SK-N-SH (cell line): Measurements from ENCODE around the gene CYBC1. TPM values are rescaled to one million over a fixed set of nuclear protein-coding genes. Genes with fewer than 3 reads are reported as not detected.
A peak's percentile ranks its signal among the peaks of the same experiment; 100 is the strongest.

Source experiments
- CTCF ChIA-PET: fragments of 300-600, 350-600 bp; formaldehyde crosslinking; extraction: SDS; loops from one replicate; lab custom pipeline; 2021; lab: Yijun Ruan, JAX
- POLR2A ChIA-PET: fragments of 350-600 bp; sonication (Branson Sonifier 250); formaldehyde crosslinking; extraction: SDS; loops from one replicate; lab custom pipeline; 2020; ENCODE audit warnings: antibody characterized with exemption, inconsistent platforms; lab: Yijun Ruan, JAX
- DNase-seq: peaks from one replicate; pipeline ENCODE4 v3.0.0; 2012
- H2AFZ ChIP-seq: fragments of 200-600 bp; sonication (generic); 2 replicates; pipeline ENCODE4 v1.8.1; 2016; ENCODE audit warnings: antibody characterized with exemption, mild to moderate bottlenecking, low read depth
- H3F3A ChIP-seq: fragments of 200-600 bp; sonication (generic); replicated peaks from 2 replicates; pipeline ENCODE3; 2016; ENCODE audit warnings: antibody characterized with exemption, mild to moderate bottlenecking; ENCODE audit not compliant: insufficient read depth
- H3K27ac ChIP-seq, 2 experiments: fragments of 200-500 bp in 1 of 2; fragments of 200-600 bp in 1 of 2; sonication (Bioruptor generic) in 1 of 2; sonication (generic), shearing (Covaris generic) in 1 of 2; 2 replicates each; pipeline versions ENCODE4 v1.5.1 to v1.6.1; 2014 to 2016; ENCODE audit warnings: low read depth in 2 of 2, inconsistent platforms in 1 of 2, low read length in 1 of 2, mild to moderate bottlenecking in 1 of 2, mixed read lengths in 1 of 2
- H3K27me3 ChIP-seq: fragments of 200-600 bp; sonication (generic), shearing (Covaris generic); 2 replicates; pipeline ENCODE4 v1.6.1; 2016; ENCODE audit warnings: mixed run types; ENCODE audit not compliant: insufficient read depth
- H3K36me3 ChIP-seq, 2 experiments: fragments of 200-500 bp in 1 of 2; fragments of 200-600 bp in 1 of 2; sonication (Bioruptor generic) in 1 of 2; sonication (generic) in 1 of 2; replicated peaks in 1 of 2; 2 replicates each; pipeline versions ENCODE3 to v1.5.1; 2014 to 2016; ENCODE audit warnings: low read length in 1 of 2, mild to moderate bottlenecking in 1 of 2; ENCODE audit not compliant: insufficient read depth in 2 of 2, control insufficient read depth in 1 of 2
- H3K4me1 ChIP-seq, 2 experiments: fragments of 200-500 bp in 1 of 2; fragments of 200-600 bp in 1 of 2; sonication (Bioruptor generic) in 1 of 2; sonication (generic), shearing (Covaris generic) in 1 of 2; 2 replicates each; pipeline versions ENCODE4 v1.5.1 to v1.6.1; 2014 to 2016; ENCODE audit warnings: low read depth in 1 of 2, low read length in 1 of 2, mixed run types in 1 of 2; ENCODE audit not compliant: insufficient read depth in 2 of 2, control insufficient read depth in 1 of 2
- H3K4me2 ChIP-seq: fragments of 200-600 bp; sonication (generic), shearing (Covaris generic); 2 replicates; pipeline ENCODE4 v1.6.1; 2017; ENCODE audit warnings: mixed run types
- H3K4me3 ChIP-seq, 2 experiments: fragments of 200-500 bp in 1 of 2; fragments of 200-600 bp in 1 of 2; sonication (Bioruptor generic) in 1 of 2; sonication (generic), shearing (Covaris generic) in 1 of 2; 2 replicates each; pipeline versions ENCODE4 v1.5.1 to v1.8.1; 2014 to 2016; ENCODE audit warnings: low read depth in 2 of 2, inconsistent platforms in 1 of 2, low read length in 1 of 2, mild to moderate bottlenecking in 1 of 2, mixed read lengths in 1 of 2, moderate library complexity in 1 of 2
- H3K79me2 ChIP-seq: fragments of 200-600 bp; sonication (generic); 2 replicates; pipeline ENCODE4 v1.8.1; 2017; ENCODE audit warnings: mild to moderate bottlenecking; ENCODE audit not compliant: insufficient read depth
- H3K9ac ChIP-seq: fragments of 200-600 bp; sonication (generic); 2 replicates; pipeline ENCODE4 v1.6.1; 2017; ENCODE audit warnings: mixed run types
- H3K9me2 ChIP-seq: fragments of 200-600 bp; sonication (generic); 2 replicates; pipeline ENCODE4 v1.6.1; 2017; ENCODE audit warnings: mixed run types
- H3K9me3 ChIP-seq: fragments of 200-600 bp; sonication (generic); 2 replicates; pipeline ENCODE4 v1.6.1; 2017; ENCODE audit warnings: mixed run types, mild to moderate bottlenecking, moderate library complexity
- H4K20me1 ChIP-seq: fragments of 200-600 bp; sonication (generic); 2 replicates; pipeline ENCODE4 v1.6.1; 2017; ENCODE audit warnings: mild to moderate bottlenecking, mixed run types; ENCODE audit not compliant: insufficient read depth
- CHD2 ChIP-seq: fragments of 150-350 bp; IDR thresholded peaks from 2 replicates; pipeline ENCODE4 v1.6.1; 2018; ENCODE audit warnings: low read length; ENCODE audit not compliant: partially characterized antibody
- CTCF ChIP-seq: fragments of 200-600 bp; sonication (generic); IDR thresholded peaks from 2 replicates; pipeline ENCODE4 v1.6.1; 2017; ENCODE audit warnings: antibody characterized with exemption, mild to moderate bottlenecking, moderate library complexity
- ELF1 ChIP-seq: IDR thresholded peaks from 2 replicates; pipeline ENCODE4 v1.4.0; 2012
- EP300 ChIP-seq, 2 experiments: IDR thresholded peaks; 2 replicates each; pipeline versions ENCODE4 v1.4.0 to v1.6.1; 2012; ENCODE audit warnings: borderline replicate concordance in 1 of 2, low read depth in 1 of 2, low read length in 1 of 2
- FOSL2 ChIP-seq: IDR thresholded peaks from 2 replicates; pipeline ENCODE4 v1.4.0; 2012; ENCODE audit warnings: low read depth, mild to moderate bottlenecking, moderate library complexity, borderline replicate concordance
- FOXM1 ChIP-seq: IDR thresholded peaks from 2 replicates; pipeline ENCODE4 v1.4.0; 2012; ENCODE audit warnings: low read depth, mild to moderate bottlenecking
- GABPA ChIP-seq: IDR thresholded peaks from 2 replicates; pipeline ENCODE4 v1.4.0; 2012; ENCODE audit warnings: low read depth, mild to moderate bottlenecking
- GATA2 ChIP-seq: sonication (generic); formaldehyde crosslinking; IDR thresholded peaks from 2 replicates; pipeline ENCODE4 v1.5.0; 2020; ENCODE audit warnings: mild to moderate bottlenecking, missing genetic modification reagents
- IRF3 ChIP-seq: fragments of 150-350 bp; IDR thresholded peaks from 2 replicates; pipeline ENCODE4 v1.6.1; 2016; ENCODE audit warnings: mild to moderate bottlenecking, low read depth, low read length
- MXI1 ChIP-seq: IDR thresholded peaks from 2 replicates; pipeline ENCODE4 v1.6.1; 2012; ENCODE audit warnings: mild to moderate bottlenecking, low read depth, low read length, improper control_type of control experiment
- NRF1 ChIP-seq: IDR thresholded peaks from 2 replicates; pipeline ENCODE4 v1.6.1; 2012; ENCODE audit warnings: low read depth, mild to moderate bottlenecking, low read length
- RAD21 ChIP-seq: IDR thresholded peaks from 2 replicates; pipeline ENCODE4 v1.6.1; 2012; ENCODE audit warnings: mild to moderate bottlenecking, low read length
- RFX5 ChIP-seq: IDR thresholded peaks from 2 replicates; pipeline ENCODE4 v1.6.1; 2012; ENCODE audit warnings: mild to moderate bottlenecking, improper control_type of control experiment, low read length
- RXRA ChIP-seq: IDR thresholded peaks from 2 replicates; pipeline ENCODE4 v1.4.0; 2012; ENCODE audit warnings: low read depth, mild to moderate bottlenecking, borderline replicate concordance
- SIN3A ChIP-seq: IDR thresholded peaks from 2 replicates; pipeline ENCODE4 v1.6.1; 2012; ENCODE audit warnings: low read depth, mild to moderate bottlenecking, low read length, moderate library complexity, borderline replicate concordance
- SMC3 ChIP-seq: IDR thresholded peaks from 2 replicates; pipeline ENCODE4 v1.6.1; 2012; ENCODE audit warnings: low read depth, low read length, improper control_type of control experiment
- TEAD4 ChIP-seq: IDR thresholded peaks from 2 replicates; pipeline ENCODE4 v1.4.0; 2012; ENCODE audit warnings: mild to moderate bottlenecking, borderline replicate concordance; ENCODE audit not compliant: insufficient read depth
- USF2 ChIP-seq: fragments of 150-350 bp; IDR thresholded peaks from 2 replicates; pipeline ENCODE4 v1.6.1; 2017; ENCODE audit warnings: antibody characterized with exemption, low read length, low read depth, borderline replicate concordance
- YY1 ChIP-seq: IDR thresholded peaks from 2 replicates; pipeline ENCODE4 v1.4.0; 2012; ENCODE audit warnings: low read depth, mild to moderate bottlenecking
- whole genome bisulfite sequencing: methylation state at CpG from one replicate; pipeline ENCODE4 v1.1.6; 2017; ENCODE audit warnings: low lambda C conversion rate; 5-methylcytosine and 5-hydroxymethylcytosine counted together
- polyA plus RNA-seq, 3 experiments: library from polyadenylated mRNA; depleted of rRNA; stranded (reverse); fragments of >200 nt; gene quantifications; 2 replicates each; pipeline ENCODE4 v1.2.3, GENCODE V29; 2012
- TF ChIP-seq, protein P1 (sequence below): IDR thresholded peaks from 2 replicates; pipeline ENCODE4 v1.6.1; 2012; ENCODE audit warnings: mild to moderate bottlenecking, low read depth, low read length, moderate library complexity

CYBC1 gene
- polyA plus RNA-seq, 1 of the 3 experiments (the other 2 are of a cell fraction) = 165 TPM

DNA sequence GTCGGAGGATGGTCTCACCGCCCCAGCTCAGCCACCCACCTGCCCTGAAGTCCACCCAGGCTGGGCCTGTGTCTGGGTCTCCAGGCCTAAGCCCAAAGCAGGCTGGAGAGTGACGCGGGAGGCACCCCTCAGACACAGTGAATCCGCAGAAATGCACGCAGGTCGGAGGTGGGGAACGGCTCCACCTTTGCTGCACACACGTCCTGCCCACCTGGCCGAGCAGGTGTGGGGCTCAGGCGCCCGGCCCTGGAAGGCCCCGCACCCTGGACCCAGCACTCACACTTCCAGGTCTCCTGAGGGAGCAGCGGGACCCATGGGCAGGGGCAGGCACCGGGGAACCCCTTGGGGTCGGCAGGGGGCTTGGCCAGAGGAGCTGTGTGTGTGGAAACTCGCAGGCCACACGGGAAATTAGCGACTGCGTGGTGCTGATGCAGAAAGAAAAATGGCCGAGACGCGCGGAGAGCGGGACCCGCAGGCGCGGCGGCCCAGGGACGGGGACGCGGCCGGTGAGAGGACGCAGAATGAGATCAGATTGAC is 10.7 kb downstream of the CYBC1 start:
- H3K4me2 ChIP-seq = no peak overlapping the region
- peak; percentile 55 for DNase-seq
- no peak overlapping the region for H3K9ac ChIP-seq
- no peaks in the 10 kb centered on the region for H3K27me3 ChIP-seq
- peaks cover 0 to 3% of the 10 kb centered on the region in 2 experiments; a peak in 1 of 4 replicates for H3K4me1 ChIP-seq
- peaks cover 13% of the 10 kb centered on the region; the same call in 1 of the 2 replicates for H4K20me1 ChIP-seq
- H3F3A ChIP-seq = peaks cover 12% of the 10 kb centered on the region
- H3K36me3 ChIP-seq = peaks cover 7 to 44% of the 10 kb centered on the region in 2 experiments
- ChIA-PET POLR2A (no interaction called here), CTCF (interaction anchor here (0.8 to 1.6 kb wide), 2 partner anchors 12 to 25 kb away, joined by 3 read pairs; no protein-coding TSS in a partner anchor)
- no peak overlapping the region for H2AFZ ChIP-seq
- WGBS = 98% methylated on average over 25 of the region's 34 CpGs
- H3K9me3 ChIP-seq = no peaks in the 10 kb centered on the region
- H3K27ac ChIP-seq = no peak overlapping the region
- no peaks in the 10 kb centered on the region for H3K9me2 ChIP-seq
- TF ChIP-seq FOXM1 (no peak), SMC3 (no peak), GATA2 (no peak), IRF3 (no peak)
- H3K4me3 ChIP-seq = no peak overlapping the region
- peaks cover 5% of the 10 kb centered on the region; the same call in 1 of the 2 replicates for H3K79me2 ChIP-seq

GRCh38 chr17:82439194-82439828 is 11.2 kb downstream of the CYBC1 start:
- Histone ChIP-seq H3F3A (peaks cover 12% of the 10 kb centered on the region), H3K27ac (no peak overlapping the region), H3K4me2 (no peak overlapping the region), H3K9me2 (no peaks in the 10 kb centered on the region), H3K4me1 (no peaks in the 10 kb centered on the region; a peak in 1 of 4 replicates), H3K4me3 (no peak overlapping the region), H3K9me3 (no peaks in the 10 kb centered on the region), H4K20me1 (peaks cover 13% of the 10 kb centered on the region; the same call in 1 of the 2 replicates), H3K9ac (no peak overlapping the region), H3K27me3 (no peaks in the 10 kb centered on the region), H3K79me2 (no peaks in the 10 kb centered on the region), H3K36me3 (peaks cover 7 to 38% of the 10 kb centered on the region in 2 experiments), H2AFZ (no peak overlapping the region)
- POLR2A ChIA-PET = no interaction called here
- WGBS = 89% methylated on average over 18 of the region's 29 CpGs
- peak; percentile 48 for DNase-seq
- CTCF ChIA-PET = interaction anchor here (0.8 to 1.6 kb wide), 2 partner anchors 11 to 24 kb away, joined by 3 read pairs; no protein-coding TSS in a partner anchor
- TF ChIP-seq EP300 (IDR thresholded peaks at IDR 0.05; ENCODE audit: borderline replicate concordance in 1 of 2, low read depth in 1 of 2, low read length in 1 of 2) (no peak), NRF1 (no peak), GABPA (no peak), RAD21 (no peak), CHD2 (no peak), MXI1 (no peak), TEAD4 (no peak), GATA2 (no peak), YY1 (no peak), USF2 (no peak), CTCF (no peak), ELF1 (no peak), SIN3A (no peak), RFX5 (no peak), RXRA (no peak), FOSL2 (no peak)
- TF ChIP-seq, protein P1, sequence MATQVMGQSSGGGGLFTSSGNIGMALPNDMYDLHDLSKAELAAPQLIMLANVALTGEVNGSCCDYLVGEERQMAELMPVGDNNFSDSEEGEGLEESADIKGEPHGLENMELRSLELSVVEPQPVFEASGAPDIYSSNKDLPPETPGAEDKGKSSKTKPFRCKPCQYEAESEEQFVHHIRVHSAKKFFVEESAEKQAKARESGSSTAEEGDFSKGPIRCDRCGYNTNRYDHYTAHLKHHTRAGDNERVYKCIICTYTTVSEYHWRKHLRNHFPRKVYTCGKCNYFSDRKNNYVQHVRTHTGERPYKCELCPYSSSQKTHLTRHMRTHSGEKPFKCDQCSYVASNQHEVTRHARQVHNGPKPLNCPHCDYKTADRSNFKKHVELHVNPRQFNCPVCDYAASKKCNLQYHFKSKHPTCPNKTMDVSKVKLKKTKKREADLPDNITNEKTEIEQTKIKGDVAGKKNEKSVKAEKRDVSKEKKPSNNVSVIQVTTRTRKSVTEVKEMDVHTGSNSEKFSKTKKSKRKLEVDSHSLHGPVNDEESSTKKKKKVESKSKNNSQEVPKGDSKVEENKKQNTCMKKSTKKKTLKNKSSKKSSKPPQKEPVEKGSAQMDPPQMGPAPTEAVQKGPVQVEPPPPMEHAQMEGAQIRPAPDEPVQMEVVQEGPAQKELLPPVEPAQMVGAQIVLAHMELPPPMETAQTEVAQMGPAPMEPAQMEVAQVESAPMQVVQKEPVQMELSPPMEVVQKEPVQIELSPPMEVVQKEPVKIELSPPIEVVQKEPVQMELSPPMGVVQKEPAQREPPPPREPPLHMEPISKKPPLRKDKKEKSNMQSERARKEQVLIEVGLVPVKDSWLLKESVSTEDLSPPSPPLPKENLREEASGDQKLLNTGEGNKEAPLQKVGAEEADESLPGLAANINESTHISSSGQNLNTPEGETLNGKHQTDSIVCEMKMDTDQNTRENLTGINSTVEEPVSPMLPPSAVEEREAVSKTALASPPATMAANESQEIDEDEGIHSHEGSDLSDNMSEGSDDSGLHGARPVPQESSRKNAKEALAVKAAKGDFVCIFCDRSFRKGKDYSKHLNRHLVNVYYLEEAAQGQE = no peak
